K562 (cell line): ENCODE measurements around the gene PLBD1. TPM values are rescaled to one million over a fixed set of nuclear protein-coding genes. Genes with fewer than 3 reads are reported as not detected.

Source experiments
- ATAC-seq: fragments of 200-7000 bp; cut with Tn5 transposase; 3 replicates; pipeline ENCODE4 v1.9.1; 2020; ENCODE audit warnings: moderate library complexity
- BruUV-seq: library from RNA; stranded (reverse); fragments of 400-500 nt; replicated peaks from 2 replicates; lab custom pipeline; 2021; lab: Mats Ljungman, UMichigan
- CTCF ChIA-PET: fragments of 300-600 bp; formaldehyde crosslinking; extraction: SDS; loops from one replicate; lab custom pipeline; 2021; ENCODE audit warnings: low intra/inter-chr PET ratio; lab: Yijun Ruan, JAX
- POLR2A ChIA-PET: fragments of 300-600, 350-650 bp; sonication (Branson Sonifier 250); formaldehyde crosslinking; extraction: SDS; loops from one replicate; lab custom pipeline; 2021; ENCODE audit warnings: antibody characterized with exemption, inconsistent platforms; lab: Yijun Ruan, JAX
- DNase-seq, 4 experiments: peaks; one replicate each; pipeline versions ENCODE4 v3.0.0 to v3.0.0-alpha.2; 2011 to 2018; ENCODE audit warnings: low spot score in 3 of 4, mixed read lengths in 3 of 4; ENCODE audit errors: extremely low read depth in 1 of 4
- FAIRE-seq: peaks from 2 replicates; lab custom pipeline; 2011; peaks lifted over from hg19 to GRCh38; lab: Jason Lieb, UNC
- H2AFZ ChIP-seq: 2 replicates; pipeline ENCODE4 v1.6.0; 2011; ENCODE audit warnings: low read depth, low read length, control low read depth, inconsistent platforms
- H3K27ac ChIP-seq: fragments of 200-600 bp; 3 replicates; pipeline ENCODE4 v1.8.0; 2011; ENCODE audit warnings: low read depth, mild to moderate bottlenecking, control low read depth, inconsistent platforms, low read length, moderate library complexity, mixed read lengths; ENCODE audit errors: extremely low read depth
- H3K27me3 ChIP-seq, 2 experiments: fragments of 300-600 bp in 1 of 2; 2 replicates in 1 of 2; 3 replicates in 1 of 2; pipeline versions ENCODE4 v1.6.0 to v1.8.0; 2011; ENCODE audit warnings: inconsistent platforms in 2 of 2, low read length in 2 of 2, mild to moderate bottlenecking in 1 of 2, mixed read lengths in 1 of 2, moderate library complexity in 1 of 2; ENCODE audit not compliant: control insufficient read depth in 2 of 2, insufficient read depth in 2 of 2
- H3K36me3 ChIP-seq: fragments of 300-600 bp; 3 replicates; pipeline ENCODE4 v1.8.0; 2011; ENCODE audit warnings: mild to moderate bottlenecking, low read length, inconsistent platforms; ENCODE audit not compliant: control insufficient read depth, insufficient read depth
- H3K4me1 ChIP-seq, 2 experiments: fragments of 200-600 bp in 1 of 2; replicated peaks in 1 of 2; 2 replicates in 1 of 2; 3 replicates in 1 of 2; pipeline versions ENCODE4 v1.5.1 to v1.8.0; 2011; ENCODE audit warnings: inconsistent platforms in 2 of 2, low read length in 2 of 2, mild to moderate bottlenecking in 1 of 2, mixed read lengths in 1 of 2, moderate library complexity in 1 of 2; ENCODE audit not compliant: control insufficient read depth in 2 of 2, insufficient read depth in 2 of 2
- H3K4me2 ChIP-seq: 2 replicates; pipeline ENCODE4 v1.6.1; 2011; ENCODE audit warnings: low read length, control low read depth, inconsistent platforms, mixed read lengths; ENCODE audit not compliant: insufficient read depth
- H3K4me3 ChIP-seq: fragments of 200-600 bp; sonication (generic), shearing (Covaris generic); 2 replicates; pipeline ENCODE4 v1.5.1; 2016; ENCODE audit warnings: control low read depth, inconsistent platforms
- H3K79me2 ChIP-seq: fragments of 200-600 bp; 3 replicates; pipeline ENCODE4 v1.8.0; 2011; ENCODE audit warnings: low read length, inconsistent platforms; ENCODE audit not compliant: control insufficient read depth, insufficient read depth
- H3K9ac ChIP-seq, 2 experiments: 2 replicates each; pipeline versions ENCODE4 v1.6.0 to v1.6.1; 2011; ENCODE audit warnings: low read depth in 2 of 2, low read length in 2 of 2, control low read depth in 1 of 2, inconsistent platforms in 1 of 2, mild to moderate bottlenecking in 1 of 2, mixed read lengths in 1 of 2; ENCODE audit not compliant: insufficient read depth in 1 of 2
- H3K9me1 ChIP-seq: one replicate; pipeline ENCODE4 v1.6.0; 2011; ENCODE audit warnings: inconsistent platforms, mild to moderate bottlenecking, low read length, moderate library complexity; ENCODE audit not compliant: control insufficient read depth, insufficient read depth
- H3K9me3 ChIP-seq: replicated peaks from 2 replicates; pipeline ENCODE4 v1.5.1; 2011; ENCODE audit warnings: low read depth, low read length, inconsistent platforms; ENCODE audit not compliant: control insufficient read depth, insufficient read depth
- H4K20me1 ChIP-seq: replicated peaks from 2 replicates; pipeline ENCODE4 v1.6.1; 2011; ENCODE audit warnings: low read length, inconsistent platforms, mixed read lengths; ENCODE audit not compliant: control insufficient read depth, insufficient read depth
- GABPB1 ChIP-seq: sonication (generic); formaldehyde crosslinking; IDR thresholded peaks from 2 replicates; pipeline ENCODE4 v1.8.0; 2022; ENCODE audit warnings: mild to moderate bottlenecking, missing genetic modification reagents
- HINFP ChIP-seq: fragments of 450-650 bp; conservative IDR thresholded peaks from 2 replicates; pipeline ENCODE4 v1.6.1; 2016; ENCODE audit warnings: missing genetic modification characterization, low read depth, mild to moderate bottlenecking, control low read depth, missing compliant biosample characterization
- NFIC ChIP-seq: fragments of 450-650 bp; IDR thresholded peaks from 2 replicates; pipeline ENCODE4 v1.6.1; 2017; ENCODE audit warnings: mild to moderate bottlenecking, inconsistent platforms
- PPARD ChIP-seq: fragments of 250-450 bp; sonication (Bioruptor Pico); IDR thresholded peaks from 2 replicates; pipeline ENCODE4 v1.8.0; 2022; ENCODE audit warnings: inconsistent platforms, mild to moderate bottlenecking, moderate library complexity
- SPI1 ChIP-seq: IDR thresholded peaks from 2 replicates; pipeline ENCODE4 v1.6.1; 2011; ENCODE audit warnings: low read depth, low read length, control low read depth, borderline replicate concordance
- SRSF1 ChIP-seq: fragments of 200-400 bp; formaldehyde crosslinking; IDR thresholded peaks from 2 replicates; pipeline ENCODE4 v1.6.1; 2017; ENCODE audit warnings: mild to moderate bottlenecking, low read depth, low read length, moderate library complexity
- THRA ChIP-seq: fragments of 450-650 bp; IDR thresholded peaks from 2 replicates; pipeline ENCODE4 v1.6.1; 2017; ENCODE audit warnings: mild to moderate bottlenecking, moderate library complexity
- ZNF23 ChIP-seq: fragments of 250-450 bp; sonication (Bioruptor Pico); IDR thresholded peaks from 2 replicates; pipeline ENCODE4 v1.4.0; 2020; ENCODE audit warnings: mild to moderate bottlenecking
- WGBS: fragments of 100-300 bp; shearing (Covaris generic); methylation state at CpG from one replicate; pipeline ENCODE4 v1.1.6; 2016; ENCODE audit warnings: low coverage, mixed read lengths; ENCODE audit not compliant: insufficient coverage; ENCODE audit errors: missing lambda C conversion rate; 5-methylcytosine and 5-hydroxymethylcytosine counted together
- in situ Hi-C: fragments of 300-500 bp; cut with MboI; formaldehyde crosslinking; loops from 4 replicates; pipeline ENCODE4 v1.15.0; 2018; ENCODE audit warnings: inconsistent platforms, mixed read lengths
- intact Hi-C: fragments of 100-400 bp; cut with micrococcal nuclease; formaldehyde crosslinking; loops from 2 replicates; pipeline ENCODE4 v1.14.2; 2022
- polyA plus RNA-seq, 8 experiments: library from polyadenylated mRNA; depleted of rRNA in 4 of 8; stranded (reverse) in 5 of 8; unstranded in 3 of 8; fragments of >200 nt; fragmentation: Nextera tagmentation in 2 of 8; fragmentation: Illumina TruSeq in 1 of 8; extraction: Ambion mirVana in 2 of 8; extraction: Trizol in 1 of 8; gene quantifications; 2 replicates each; pipeline versions ENCODE4 v1.2.1 to v1.2.3, GENCODE V29; 2011 to 2014; ENCODE audit warnings: inconsistent platforms in 1 of 8, missing spikeins in 1 of 8
- total RNA-seq, 7 experiments: library from RNA; depleted of rRNA in 6 of 7; stranded (reverse); fragments of >200 nt in 6 of 7; fragmentation: Illumina TruSeq in 2 of 7; extraction: Trizol in 2 of 7; gene quantifications; 2 replicates each; pipeline versions ENCODE4 v1.2.1 to v1.2.3, GENCODE V29; 2011 to 2021; ENCODE audit warnings: low replicate concordance in 1 of 7
- TF ChIP-seq, protein P1 (sequence below): fragments of 450-650 bp; IDR thresholded peaks from 2 replicates; pipeline ENCODE4 v1.6.1; 2016; ENCODE audit warnings: mild to moderate bottlenecking

Gene PLBD1
- total and polyA plus RNA-seq, 9 of the 15 experiments (the other 6 are each of a cell fraction or from before 2014, with no cell fraction given) = 7.1 to 37.0 (median 20.6) TPM

DNA sequence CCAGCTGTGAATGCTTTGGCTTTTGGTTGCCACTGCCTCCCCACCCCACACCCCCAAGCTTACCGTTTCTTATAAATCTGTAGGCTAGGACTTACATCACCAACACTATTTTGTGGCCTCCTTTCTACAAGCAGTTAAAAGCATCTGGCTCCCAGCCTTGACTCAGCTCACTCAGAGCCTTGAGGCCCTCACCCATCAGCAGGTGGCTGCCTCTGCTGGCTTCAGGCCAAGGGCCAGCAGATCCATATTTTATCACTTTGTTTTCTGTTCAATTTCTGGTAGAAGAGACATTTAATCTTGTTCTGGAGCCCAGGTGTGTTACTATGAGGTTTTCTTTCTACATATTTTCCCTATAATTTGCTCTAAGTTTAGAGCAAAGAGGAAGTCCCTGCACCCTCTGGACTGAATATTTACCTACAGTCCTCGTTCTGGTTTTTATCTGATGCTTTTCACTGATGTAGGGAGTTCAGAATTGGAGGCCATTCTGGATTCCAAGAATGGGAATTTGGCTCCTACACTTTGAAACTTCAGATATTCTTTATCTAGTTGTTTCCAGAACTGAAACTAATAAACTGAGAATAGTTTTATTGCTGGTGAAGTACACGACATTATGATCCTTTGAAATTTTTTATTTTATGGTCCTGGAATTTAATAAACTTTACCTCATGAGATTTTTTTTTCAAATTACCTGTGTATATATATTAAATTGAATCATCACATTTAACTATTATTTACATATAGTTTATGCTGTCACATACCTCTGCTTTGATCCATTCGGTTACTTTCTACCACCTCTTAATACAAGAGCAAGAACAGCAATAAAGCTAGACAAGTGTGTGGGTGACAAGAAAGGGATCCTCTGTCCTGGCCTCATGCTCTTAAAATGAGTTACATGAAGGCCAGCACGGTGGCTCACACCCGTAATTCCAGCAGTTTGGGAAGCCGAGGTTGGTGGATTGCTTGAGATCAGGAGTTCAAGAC, 22.2 kb downstream of the PLBD1 start:
- Histone ChIP-seq H4K20me1 (no peaks in the 10 kb centered on the region), H3K9ac (no peak overlapping the region), H3K4me1 (no peaks in the 10 kb centered on the region; a peak in 1 of 5 replicates), H3K9me3 (no peaks in the 10 kb centered on the region), H3K27ac (no peak overlapping the region), H3K4me3 (no peak overlapping the region), H3K9me1 (no peaks in the 10 kb centered on the region), H2AFZ (no peak overlapping the region), H3K27me3 (no peaks in the 10 kb centered on the region), H3K36me3 (no peaks in the 10 kb centered on the region), H3K4me2 (no peak overlapping the region), H3K79me2 (no peaks in the 10 kb centered on the region)
- ChIA-PET POLR2A (no interaction called here), CTCF (no interaction called here)
- WGBS = 32% methylated on average over 7 of the region's 7 CpGs
- DNase-seq = no peak
- no peak for TF ChIP-seq SRSF1
- TF ChIP-seq THRA = no peak
- TF ChIP-seq GABPB1 (CRISPR knock-in tag) = no peak
- TF ChIP-seq SPI1 = peak; percentile 36; the same call in 1 of the 2 replicates
- no peak for TF ChIP-seq ZNF23 (CRISPR knock-in tag)
- TF ChIP-seq NFIC = peak; percentile 52; the same call in 1 of the 2 replicates
- TF ChIP-seq, protein P1, sequence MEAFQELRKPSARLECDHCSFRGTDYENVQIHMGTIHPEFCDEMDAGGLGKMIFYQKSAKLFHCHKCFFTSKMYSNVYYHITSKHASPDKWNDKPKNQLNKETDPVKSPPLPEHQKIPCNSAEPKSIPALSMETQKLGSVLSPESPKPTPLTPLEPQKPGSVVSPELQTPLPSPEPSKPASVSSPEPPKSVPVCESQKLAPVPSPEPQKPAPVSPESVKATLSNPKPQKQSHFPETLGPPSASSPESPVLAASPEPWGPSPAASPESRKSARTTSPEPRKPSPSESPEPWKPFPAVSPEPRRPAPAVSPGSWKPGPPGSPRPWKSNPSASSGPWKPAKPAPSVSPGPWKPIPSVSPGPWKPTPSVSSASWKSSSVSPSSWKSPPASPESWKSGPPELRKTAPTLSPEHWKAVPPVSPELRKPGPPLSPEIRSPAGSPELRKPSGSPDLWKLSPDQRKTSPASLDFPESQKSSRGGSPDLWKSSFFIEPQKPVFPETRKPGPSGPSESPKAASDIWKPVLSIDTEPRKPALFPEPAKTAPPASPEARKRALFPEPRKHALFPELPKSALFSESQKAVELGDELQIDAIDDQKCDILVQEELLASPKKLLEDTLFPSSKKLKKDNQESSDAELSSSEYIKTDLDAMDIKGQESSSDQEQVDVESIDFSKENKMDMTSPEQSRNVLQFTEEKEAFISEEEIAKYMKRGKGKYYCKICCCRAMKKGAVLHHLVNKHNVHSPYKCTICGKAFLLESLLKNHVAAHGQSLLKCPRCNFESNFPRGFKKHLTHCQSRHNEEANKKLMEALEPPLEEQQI = no peak
- no peak for TF ChIP-seq PPARD
- TF ChIP-seq HINFP (tag) = no peak
- intact Hi-C loops (no loop called here), in situ Hi-C loops (no loop called here)
- BruUV-seq = no TSS peak
- no peak for ATAC-seq
- no peak for FAIRE-seq
